NCI-H82 (cell line): ENCODE measurements around the gene IDI1.
"Not testable (repeated sequence)": the region's sequence is repeated elsewhere in the genome, so short reads cannot be mapped to it uniquely, and the experiment has no call there.

Experiments
- DNase-seq: peaks from one replicate; lab custom pipeline; 2025; lab: John Stamatoyannopoulos, UW

The IDI1 gene

DNA sequence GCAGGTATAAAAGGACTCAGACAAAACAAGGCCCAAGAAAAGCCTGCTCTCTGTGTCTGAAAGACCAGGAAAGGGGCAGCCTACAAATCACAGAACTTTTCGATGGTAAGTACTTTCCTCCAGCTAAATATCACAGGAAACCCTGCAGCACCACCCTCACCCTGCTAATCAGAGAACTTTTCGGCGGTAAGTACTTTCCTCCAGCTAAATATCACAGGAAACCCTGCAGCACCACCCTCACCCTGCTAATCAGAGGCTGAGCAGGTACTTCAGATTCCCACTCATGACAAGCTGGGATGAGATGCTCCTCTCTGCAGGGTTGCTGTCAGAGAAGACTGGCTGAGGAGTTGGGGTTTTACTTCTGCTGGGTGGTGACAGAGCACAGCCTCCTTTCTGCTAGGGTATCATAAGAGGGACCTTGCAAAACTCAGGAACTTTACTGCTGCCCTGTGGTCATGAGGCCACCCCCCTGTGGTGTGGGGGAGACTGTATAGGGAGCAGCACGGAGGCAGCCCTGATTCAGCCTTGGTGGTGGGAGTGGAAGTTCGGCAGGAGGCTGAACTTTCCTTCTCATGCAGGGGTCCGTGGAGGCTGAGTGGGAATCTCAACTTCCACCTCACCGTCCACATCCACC, 14.4 kb upstream of the IDI1 start:
- DNase-seq, result no peak

DNA sequence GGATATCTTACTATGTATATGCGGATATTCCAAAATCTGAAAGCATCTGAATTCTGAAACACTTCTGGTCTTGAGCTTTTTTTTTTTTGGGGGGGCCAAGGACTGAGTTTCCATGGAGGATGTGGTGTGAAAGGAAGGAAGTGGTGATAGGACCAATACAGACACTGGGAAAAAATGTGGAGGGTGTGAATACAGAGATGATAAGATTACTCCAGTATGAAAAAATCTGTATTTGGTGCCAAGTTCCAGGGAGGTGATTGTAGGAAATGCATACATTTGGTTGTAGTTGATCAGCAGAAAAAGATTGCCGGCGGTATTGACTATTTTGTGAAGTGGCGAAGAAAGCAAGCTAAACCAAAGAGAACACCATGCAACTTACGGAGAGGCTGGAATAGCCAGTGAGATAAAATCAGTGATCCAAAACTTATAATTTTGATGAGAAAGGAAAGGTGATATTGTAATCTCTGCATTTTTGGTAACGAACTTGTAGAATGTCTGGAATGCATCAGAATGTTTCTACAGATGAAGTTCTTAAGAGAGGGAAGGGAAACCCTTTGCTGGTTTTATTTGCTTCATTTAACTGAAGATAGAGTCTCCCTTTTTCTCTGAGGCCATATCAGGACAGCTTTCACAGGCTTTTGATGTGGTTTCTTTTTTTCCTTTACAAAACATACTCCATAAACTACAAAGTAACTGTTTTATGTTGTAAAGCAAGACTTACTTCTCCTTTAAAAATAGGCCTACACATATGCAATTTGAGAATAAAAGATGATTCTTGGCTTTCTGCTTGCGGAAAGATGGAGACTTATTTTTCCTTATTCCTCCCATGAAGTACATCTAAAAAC, 13.2 kb upstream of the IDI1 start:
- DNase-seq, result no peak

DNA sequence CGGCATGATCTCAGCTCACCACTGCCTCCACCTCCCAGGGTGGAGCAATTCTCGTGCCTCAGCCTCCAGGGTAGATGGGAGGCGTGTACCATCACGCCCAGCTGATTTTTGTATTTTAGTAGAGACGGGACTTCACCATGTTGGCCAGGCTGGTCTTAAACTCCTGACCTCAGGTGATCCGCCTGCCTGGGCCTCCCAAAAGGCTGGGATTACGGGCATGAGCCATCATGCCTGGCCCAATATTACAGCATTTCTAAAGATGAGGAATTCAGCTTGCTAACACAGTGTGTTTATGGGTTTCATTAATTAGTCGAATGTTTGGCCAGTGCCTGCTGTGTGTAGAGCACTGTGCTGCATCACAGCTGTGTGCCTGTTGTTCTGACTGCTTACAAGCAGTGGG, 11.0 kb upstream of the IDI1 start:
- no peak for DNase-seq

DNA sequence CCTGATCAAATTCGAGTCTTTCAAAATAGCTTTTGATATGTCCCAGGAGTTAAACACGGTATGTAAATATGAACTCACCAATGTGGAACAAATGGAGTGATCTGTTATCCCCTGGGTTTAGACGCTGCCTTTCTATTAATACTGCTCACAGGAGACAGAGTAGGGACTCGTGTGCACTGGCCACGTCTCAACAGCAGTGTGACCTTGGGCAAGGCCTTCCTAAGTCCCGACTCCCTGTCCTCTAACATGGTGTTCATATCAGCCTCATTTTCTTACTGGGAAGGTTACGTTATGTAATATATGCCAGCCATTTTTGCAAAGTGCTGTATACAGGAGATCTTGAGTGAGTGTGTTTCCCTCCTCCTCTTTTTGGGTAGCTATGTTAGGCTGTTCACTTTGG, 9.1 kb upstream of the IDI1 start:
- no peak for DNase-seq

DNA sequence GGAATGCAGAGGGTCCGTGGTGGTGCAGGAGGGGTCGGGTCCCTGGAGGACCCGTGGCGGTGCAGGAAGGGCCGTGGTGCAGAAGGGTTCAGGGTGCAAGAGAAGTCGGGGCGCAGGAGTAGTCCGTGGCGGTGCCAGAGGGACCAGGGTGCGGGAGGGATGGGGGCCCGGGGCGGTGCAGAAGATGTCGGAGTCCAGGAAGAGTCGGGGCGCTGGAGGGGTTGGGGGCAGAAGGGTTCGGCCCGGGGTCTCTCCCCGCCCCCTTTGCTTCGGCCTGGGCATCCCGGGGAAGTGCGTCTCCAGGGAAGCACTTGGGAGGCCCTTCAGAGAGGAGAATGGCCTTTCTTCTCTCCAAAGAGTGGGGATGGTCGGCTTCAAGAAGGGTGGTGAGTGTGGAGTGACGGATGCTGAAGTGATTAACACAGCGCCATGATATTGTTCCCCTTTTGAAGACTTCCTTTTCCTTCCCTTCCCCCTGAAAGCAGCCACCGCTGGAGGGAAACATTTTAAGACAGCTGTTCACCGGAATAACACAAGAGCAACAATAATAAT, 8.3 kb upstream of the IDI1 start:
- peak; percentile 15 for DNase-seq

DNA sequence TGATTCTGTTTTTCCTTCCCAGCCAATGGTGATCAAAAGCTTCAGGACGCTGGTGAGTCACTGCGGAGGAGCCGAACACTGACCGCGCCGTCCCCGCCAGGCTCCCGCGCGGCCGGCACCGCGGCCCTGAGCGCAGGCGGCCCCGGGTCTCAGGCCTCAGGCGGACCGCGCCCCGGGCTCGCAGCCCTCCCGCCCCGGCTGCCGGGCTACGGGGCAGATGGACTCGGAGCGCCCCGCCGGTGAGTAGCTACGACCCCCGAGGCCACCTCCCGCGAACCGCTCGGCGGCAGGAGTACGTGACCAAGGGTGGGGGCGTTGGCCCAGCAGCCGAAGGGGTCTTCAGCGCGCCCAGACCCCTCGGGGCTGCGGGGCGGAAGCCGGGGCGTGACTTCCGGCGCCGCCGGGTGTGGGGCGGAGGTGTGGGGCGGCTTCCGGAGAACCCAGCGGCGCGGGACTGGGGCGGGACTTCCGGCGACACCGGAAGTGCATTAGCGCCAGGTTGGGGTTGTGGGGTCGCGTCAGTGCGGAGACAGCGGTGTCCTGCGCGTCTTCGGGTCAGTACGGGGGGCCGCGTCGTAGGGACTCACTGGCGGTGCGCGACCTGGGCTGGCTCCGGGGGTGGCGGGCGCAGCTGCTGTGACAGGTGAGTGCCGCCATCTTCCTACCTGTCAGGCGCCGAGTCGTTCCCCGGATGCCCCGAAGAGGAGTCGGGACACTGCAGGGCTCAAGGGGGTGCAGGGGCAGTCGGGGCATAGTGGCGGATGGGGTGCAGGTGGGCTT, 7.6 kb upstream of the IDI1 start, which contains the start of gene WDR37:
WDR37 (plus strand) TSS at position 60 of the 780 bp plus-strand sequence. CDS start 15,771 bp downstream, outside the sequence.
- peak; percentile 86 for DNase-seq

DNA sequence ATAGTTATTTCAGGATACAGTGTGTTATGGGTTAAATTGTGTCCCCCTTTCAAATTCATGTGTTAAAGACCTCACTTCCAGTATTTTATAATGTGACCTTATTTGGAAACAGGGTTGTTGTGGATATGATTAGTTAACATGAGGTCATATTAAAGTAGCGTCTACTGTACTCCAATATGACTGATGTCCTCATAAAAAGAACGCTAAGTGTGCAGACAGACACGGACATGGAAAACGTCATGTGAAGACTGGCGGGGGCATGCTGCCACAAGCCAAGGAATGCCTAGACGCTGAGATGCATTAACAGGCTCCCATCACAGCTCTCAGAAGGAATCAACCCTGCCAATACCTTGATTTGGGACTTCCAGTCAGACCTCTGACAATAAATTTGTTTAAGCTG, 5.8 kb upstream of the IDI1 start:
- no peak for DNase-seq

DNA sequence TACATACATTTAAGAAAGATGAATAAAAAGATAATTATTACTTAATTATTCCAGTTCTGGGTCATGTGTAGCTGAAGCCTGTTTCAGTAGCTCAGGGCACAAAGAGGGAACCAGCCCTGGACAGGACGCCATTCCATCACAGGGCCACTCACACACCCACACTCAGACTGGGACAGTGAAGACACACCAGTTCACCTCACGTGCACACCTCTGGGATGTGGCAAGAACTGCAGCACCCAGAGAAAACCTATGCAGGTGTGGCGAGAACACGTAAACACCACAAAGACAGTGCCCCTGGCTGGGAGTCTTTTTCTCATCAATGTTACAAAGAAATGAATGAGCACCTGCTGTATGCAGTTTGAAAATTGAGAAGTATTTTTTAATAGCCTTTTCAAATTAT, 1.6 kb upstream of the IDI1 start:
- peak; percentile 52 for DNase-seq

DNA sequence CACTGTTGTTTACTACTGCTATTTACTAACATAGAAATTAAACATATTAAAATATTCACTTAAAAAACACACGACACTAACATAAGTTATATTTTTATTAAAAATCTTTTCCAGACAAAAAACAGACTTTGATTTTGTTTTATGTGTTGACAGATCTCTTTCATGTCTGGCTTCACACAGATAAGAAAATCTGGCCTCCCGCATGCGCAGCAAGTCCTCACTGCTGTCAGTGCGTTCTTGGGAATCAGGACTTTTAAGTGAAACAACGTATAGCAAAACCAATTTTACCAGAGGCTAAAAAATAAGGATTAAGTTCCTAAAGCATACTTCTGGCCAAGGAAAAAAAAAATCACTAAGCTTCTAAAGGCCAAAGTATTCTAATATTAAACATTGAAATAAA, 1.2 kb upstream of the IDI1 start:
- DNase-seq, result peak; percentile 25

DNA sequence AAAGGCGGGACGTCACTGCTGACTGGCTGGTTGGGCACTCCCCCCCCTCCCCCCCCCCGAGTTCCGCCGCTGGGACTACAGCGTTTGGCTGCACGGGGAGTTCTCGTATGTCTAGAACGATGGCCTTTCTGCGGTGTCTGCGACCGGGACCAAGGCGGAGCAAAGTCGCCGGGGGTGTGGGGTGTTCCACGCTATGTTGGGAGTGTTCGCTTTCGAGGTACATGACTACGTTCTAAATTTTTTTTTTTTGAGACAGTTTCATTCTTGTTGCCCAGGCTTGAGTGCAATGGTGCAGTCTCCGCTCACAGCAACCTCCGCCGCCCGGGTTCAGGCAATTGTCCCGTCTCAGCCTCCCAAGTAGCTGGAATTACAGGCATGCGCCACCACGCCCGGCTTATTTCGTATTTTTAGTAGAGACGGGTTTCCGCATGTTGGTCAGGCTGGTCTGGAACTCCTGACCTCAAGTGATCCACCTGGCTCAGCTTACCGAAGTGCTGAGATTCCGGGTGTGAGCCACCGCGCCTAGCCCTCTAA, 573 bp upstream of the IDI1 start:
- DNase-seq, result no peak

DNA sequence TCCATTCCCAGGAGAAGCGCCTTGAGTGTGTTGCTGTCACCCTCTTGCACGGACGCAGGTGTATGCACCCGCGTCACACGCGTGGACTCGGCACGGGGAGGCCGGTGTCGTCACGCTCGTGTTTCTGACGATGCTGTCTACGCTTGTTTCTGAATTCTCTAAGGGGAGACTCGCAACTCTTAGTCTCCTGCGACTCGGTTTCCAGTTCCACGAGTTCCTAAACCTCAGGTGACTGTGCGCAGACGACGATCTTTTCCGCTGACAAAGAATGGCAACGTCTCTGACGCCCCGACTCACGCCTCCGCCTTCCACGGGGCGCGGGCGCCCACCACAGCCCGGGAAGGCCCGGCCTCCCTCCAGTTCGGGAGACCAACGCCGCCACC, 579 bp downstream of the IDI1 start:
- no peak for DNase-seq

DNA sequence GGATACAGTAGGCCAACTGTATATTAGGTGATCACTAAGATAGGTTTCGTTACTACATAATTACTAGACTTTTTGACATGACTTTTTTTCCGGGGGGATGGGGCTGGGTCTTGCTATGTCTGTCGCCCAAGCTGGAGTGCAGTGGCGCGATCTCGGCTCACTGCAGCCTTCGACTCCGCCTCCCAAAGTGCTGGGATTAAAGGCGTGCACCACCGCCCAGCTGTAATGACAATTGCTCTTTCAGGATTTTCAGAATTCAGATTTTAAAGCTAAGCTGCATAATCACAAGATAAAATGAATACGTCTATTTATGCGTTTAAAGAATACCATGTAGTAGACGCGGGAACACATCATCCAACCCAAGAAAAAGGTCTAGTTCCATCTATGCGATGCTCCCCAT, 982 bp downstream of the IDI1 start:
- DNase-seq, result peak; percentile 64

DNA sequence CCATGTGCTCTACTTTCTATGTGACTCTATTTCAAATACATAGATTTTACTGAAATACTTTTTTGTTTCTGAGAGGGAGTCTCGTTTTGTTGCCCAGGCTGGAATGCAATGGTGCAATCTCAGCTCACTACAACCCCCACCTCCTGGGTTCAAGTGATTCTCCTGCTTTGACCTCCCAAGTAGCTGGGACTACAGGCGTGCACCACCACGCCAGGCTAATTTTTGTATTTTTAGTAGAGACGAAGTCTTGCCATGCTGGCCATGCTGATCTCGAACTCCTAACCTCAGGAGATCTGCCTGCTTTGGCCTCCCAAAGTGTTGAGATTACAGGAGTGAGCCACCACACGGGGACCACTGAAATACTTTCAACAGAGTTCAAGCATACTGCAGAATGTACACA, 3.5 kb downstream of the IDI1 start:
- no peak for DNase-seq

DNA sequence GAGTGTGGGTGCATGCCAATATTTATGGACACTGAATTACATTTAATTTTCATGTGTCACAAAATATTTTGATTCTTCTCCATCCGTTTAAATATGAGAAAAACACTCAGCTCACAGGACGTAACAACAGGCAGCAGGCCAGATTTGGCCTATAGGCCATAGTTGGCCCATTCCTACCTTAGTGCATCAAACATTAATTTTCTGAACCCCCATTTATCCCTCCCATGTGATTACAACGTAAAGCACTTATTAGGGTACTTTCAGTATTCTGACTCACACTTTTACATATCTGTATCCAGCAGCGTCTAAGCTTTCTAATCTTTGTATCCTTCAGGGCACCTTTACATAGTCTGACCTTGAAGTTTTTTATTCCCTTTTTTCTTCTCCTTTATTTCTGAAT, 4.0 kb downstream of the IDI1 start:
- DNase-seq, result no peak

DNA sequence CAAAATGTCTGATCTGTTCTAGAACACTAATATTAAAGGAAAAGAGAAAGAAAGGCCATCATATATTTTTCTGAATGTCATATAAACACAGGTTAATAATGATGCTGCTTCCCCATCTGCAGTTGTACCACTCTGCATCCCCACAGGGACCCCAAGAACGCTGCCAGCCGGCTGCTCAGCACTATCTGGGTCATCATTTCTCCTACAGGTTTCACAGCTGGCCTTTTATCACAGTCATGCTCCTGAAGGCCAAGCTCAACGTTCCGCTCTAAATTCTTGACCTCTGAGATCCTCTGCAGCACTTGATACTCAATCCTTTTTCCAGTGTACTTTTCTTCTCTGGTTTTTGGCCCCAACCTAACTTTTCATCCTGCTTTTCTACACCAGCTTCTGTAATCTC, 4.8 kb downstream of the IDI1 start:
- DNase-seq, result no peak

DNA sequence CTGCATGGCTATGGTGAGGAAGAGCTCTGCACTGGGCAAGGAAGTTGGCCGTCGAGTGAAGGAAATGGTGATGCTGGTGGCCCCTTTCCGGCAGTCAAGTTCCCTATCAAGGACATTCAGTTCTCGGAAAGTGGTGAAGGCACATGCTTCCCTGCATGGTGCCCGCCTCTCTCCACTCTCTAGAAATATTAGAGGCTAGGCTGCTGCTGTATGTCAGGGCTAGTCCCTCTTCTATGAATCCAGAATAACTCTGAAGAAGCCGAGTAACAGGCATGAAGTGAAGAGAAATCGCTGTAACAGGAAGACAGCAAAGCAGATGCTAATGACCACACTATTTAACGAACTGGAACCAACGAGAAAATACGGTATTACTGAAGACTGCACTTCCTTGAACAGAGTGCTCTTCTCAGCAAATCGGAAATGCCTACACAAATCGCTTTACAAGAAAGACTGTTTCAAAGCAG, 5.4 kb downstream of the IDI1 start:
- DNase-seq, result no peak

DNA sequence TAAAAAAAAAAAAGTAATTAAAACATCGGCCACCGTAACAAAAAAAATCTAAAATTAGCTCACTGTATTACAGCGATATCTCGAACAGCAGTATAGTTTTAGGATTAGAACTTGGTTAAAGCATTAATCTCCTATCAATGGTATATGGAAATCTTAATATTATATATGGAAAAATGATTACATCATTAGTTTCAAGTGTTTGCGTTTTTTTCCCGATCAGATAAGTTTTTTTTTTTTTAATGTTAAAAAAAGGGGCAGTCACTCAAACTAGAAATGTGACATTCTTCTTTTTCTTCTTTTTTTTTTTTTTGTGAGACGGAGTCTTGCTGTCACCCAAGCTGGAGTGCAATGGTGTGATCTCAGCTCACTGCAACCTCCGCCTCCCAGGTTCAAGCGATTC, 7.4 kb downstream of the IDI1 start:
- DNase-seq, result no peak

DNA sequence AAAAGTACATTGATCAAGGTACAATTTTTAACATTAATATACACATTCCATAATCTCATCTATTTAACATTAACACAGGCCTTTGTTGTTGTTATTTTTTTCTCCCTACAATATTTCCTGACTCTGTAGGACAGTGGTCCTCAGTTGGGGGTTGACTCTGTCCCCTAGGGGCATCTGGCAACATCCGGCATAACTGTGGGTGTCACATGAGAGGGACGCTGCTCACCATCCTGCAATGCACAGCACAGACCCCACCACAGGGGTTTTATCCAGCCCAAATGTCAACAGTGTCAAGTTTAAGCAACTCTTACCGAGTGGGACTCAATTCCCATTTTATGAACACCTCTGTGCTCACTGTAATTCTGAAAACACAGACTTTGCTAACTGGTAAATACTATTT, 8.8 kb downstream of the IDI1 start:
- no peak for DNase-seq

DNA sequence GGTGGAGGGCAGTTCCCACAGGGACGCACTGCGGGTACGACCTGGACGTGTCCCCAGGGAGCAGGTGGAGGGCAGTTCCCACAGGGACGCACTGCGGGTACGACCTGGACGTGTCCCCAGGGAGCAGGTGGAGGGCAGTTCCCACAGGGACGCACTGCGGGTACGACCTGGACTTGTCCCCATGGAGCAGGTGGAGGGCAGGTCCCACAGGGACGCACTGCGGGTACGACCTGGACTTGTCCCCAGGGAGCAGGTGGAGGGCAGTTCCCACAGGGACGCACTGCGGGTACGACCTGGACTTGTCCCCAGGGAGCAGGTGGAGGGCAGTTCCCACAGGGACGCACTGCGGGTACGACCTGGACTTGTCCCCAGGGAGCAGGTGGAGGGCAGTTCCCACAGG, 10.2 kb downstream of the IDI1 start:
- not testable (repeated sequence) for DNase-seq

DNA sequence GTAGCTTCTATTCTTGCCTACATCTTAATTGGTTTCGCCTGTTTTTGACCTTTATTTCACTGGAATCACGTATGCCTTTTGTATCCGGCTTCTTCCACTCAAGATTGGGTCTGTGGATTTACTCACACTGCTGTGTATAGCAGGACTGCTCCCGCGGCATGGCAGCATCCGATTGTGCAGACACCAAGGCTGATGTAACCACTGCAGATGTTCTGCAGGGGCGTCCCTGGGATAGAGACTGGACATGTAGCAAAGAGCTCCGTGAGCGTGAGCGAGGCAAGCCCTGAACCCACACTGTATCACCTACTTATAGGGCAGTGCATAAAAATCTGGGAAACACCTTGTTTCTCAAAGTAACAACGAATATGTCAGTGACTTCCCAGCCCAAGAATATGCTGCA, 11.8 kb downstream of the IDI1 start:
- no peak for DNase-seq

DNA sequence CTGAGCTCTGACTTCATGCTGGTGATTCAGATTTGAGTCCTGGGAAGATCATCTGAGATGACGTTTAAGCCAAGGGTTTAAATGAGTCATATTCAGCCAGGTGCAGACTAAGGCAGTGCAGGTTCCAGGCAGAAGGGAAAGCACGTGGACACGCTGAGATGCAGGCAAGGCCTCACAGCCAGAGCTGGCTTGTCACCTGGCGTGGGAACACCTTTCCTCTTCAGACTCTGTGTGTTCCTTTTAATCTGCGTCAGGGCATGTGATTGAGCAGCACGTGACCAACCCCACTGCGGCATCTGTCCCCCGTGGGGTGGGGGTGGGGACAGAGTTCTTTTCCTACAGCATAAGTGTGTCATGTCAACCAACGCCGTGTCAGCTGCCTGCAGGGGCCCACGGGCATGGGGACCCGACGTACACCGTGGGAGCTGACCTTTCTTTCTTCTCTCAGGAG, 12.6 kb downstream of the IDI1 start:
- no peak for DNase-seq

DNA sequence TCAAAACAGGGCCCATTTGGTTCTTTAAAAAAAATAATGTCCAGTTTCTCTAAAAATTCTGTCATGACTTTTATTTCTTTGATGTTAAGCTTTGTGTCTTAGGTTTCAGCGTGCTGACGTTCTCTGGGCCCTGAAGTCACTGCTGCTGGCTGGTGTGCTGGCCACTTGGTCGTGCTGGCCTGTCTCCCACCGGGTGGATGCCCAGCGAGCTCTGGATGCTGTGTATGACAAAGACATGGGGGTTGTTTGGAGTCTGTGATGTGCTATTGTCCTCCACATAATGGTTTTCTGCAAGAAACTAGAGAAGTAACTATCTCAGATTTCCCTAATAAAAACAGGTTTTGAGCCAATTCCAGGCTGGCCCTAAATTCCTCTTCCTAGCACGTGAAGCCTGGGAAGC, 13.7 kb downstream of the IDI1 start:
- DNase-seq, result no peak
